NK-92 treated with Interleukin-12 subunit alpha and Interleukin-12 subunit beta, amount 100 ng/mL, for 24 hours (cell line): ENCODE results near the gene POU6F2.

ENCODE experiments used
- DNase-seq: peaks from one replicate; lab custom pipeline; 2025; lab: John Stamatoyannopoulos, UW

The POU6F2 gene

DNA sequence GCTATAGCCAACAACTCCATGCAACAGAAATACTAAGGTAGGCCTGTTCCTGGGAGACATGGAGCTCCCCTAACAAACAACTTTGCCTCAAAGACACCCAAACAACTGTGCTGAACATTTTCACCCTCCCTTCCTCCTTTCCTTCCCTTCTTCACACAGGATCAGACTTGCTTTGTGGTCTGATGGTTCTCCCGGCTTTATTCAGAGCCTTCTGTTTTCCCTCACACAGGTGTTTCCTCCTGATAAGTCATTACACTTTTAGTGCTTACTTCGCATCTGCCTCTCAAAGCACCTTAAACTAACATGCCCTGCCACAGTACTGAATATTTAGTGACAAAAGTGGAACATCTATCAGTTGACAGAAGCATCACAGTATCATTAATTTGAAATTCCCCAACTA is 532.2 kb downstream of the POU6F2 start:
- no peak for DNase-seq

- no peak for DNase-seq
These were observed 533.2 kb downstream of the POU6F2 start for GRCh38 chr7:39510864-39511354.

DNA sequence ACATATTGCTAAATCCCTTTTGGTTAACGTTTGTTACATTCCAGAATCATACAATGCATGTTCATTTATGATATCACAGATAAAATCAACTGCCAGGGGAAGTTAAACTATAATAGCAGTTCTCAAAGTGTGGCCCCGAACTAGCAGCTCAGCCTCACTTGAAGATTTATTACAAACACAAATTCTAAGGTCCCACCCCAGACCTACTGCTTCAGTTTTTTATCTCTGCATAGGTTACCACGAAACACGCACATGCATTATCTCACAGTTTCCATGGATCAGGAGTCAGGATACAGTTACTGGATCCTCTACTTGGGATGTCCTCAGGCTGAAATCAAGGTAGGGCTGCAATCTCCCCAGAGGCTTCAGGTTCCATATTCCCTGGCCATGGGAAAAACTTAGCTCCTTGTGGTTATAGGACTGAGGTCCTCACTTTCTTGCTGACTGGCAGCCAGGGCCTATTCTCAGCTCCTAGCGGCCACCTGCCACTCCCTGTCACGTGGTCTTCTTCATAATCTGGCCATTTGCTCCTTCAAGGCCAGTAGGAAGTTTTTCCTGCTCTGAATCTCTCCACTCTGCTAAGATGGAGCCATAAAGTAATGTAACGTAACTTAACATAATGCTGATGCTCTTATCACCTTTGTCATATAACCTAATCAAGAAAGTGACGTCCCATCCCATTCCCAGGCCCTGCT is 538.0 kb downstream of the POU6F2 start:
- DNase-seq, result no peak

- DNase-seq, result no peak
These were observed 538.8 kb downstream of the POU6F2 start for GRCh38 chr7:39516498-39516897.

DNA sequence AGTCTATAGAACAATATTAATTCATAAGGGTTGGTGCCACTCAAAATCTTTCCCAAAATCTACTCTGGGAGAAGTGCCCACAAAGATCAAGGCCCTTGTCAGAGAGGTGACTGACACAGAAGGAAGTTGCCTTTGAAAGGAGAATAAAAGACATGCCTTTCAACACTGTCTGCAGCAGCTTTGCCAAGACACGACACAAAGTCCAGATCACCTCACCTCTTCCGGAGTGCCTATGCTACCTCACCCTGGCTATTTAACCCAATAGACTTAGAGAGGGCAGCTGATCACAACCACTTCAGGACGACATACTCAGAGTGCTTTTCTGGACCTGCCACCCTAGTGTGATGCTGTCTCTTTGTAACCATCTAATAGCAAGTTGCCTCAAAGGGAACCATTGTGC is 539.5 kb downstream of the POU6F2 start:
- no peak for DNase-seq
